22Rv1 (cell line): ENCODE measurements around the gene AAK1.

Experiments
- H3K27ac ChIP-seq: fragments of 450-650 bp; 2 replicates; pipeline ENCODE4 v1.5.1; 2017
- ZFX ChIP-seq: fragments of 450-650 bp; IDR thresholded peaks from 2 replicates; pipeline ENCODE4 v1.6.1; 2017; ENCODE audit warnings: antibody characterized with exemption, borderline replicate concordance
- TF ChIP-seq, protein P1 (sequence below): fragments of 450-650 bp; IDR thresholded peaks from 2 replicates; pipeline ENCODE4 v1.5.1; 2017; ENCODE audit warnings: mild to moderate bottlenecking

AAK1 gene

GRCh38 chr2:69585855-69586555 lies 57.5 kb downstream of the AAK1 start:
- no peak overlapping the region for H3K27ac ChIP-seq
- no peak for TF ChIP-seq ZFX
- TF ChIP-seq, protein P1, sequence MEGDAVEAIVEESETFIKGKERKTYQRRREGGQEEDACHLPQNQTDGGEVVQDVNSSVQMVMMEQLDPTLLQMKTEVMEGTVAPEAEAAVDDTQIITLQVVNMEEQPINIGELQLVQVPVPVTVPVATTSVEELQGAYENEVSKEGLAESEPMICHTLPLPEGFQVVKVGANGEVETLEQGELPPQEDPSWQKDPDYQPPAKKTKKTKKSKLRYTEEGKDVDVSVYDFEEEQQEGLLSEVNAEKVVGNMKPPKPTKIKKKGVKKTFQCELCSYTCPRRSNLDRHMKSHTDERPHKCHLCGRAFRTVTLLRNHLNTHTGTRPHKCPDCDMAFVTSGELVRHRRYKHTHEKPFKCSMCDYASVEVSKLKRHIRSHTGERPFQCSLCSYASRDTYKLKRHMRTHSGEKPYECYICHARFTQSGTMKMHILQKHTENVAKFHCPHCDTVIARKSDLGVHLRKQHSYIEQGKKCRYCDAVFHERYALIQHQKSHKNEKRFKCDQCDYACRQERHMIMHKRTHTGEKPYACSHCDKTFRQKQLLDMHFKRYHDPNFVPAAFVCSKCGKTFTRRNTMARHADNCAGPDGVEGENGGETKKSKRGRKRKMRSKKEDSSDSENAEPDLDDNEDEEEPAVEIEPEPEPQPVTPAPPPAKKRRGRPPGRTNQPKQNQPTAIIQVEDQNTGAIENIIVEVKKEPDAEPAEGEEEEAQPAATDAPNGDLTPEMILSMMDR: no peak

- H3K27ac ChIP-seq: no peak overlapping the region
- TF ChIP-seq ZFX: no peak
- TF ChIP-seq, protein P1: no peak
Observed at GRCh38 chr2:69584127-69584889, 59.2 kb downstream of the AAK1 start.

DNA sequence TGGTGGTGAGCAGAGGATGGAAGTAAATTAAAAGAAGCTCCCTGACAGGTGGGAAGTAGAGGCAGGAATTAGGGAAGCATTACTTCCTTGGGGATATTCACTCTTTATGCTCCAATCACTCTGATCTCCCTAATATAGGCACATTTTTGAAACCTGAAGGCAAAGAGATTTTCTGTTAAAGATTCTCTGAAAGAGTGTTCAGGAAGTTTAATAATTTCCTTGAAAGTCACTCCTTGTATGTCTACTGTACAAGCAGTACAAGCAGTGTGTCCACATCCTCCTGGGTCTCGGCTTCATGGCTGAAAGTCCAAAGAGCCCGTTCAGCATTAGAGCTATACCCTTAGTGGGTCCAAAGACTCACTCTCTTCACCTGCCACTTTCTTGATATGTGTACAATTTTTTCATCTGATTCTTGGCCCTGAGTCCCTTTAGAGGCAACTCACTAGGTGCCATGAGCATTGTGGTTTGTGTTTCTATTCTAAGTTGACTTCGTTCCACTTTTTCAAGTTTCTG lies 60.2 kb downstream of the AAK1 start:
- TF ChIP-seq, protein P1: no peak
- no peak for TF ChIP-seq ZFX
- no peak overlapping the region for H3K27ac ChIP-seq

- no peak for TF ChIP-seq ZFX
- TF ChIP-seq, protein P1: no peak
- H3K27ac ChIP-seq: no peak overlapping the region
Observed at GRCh38 chr2:69582582-69583176, 60.9 kb downstream of the AAK1 start.

DNA sequence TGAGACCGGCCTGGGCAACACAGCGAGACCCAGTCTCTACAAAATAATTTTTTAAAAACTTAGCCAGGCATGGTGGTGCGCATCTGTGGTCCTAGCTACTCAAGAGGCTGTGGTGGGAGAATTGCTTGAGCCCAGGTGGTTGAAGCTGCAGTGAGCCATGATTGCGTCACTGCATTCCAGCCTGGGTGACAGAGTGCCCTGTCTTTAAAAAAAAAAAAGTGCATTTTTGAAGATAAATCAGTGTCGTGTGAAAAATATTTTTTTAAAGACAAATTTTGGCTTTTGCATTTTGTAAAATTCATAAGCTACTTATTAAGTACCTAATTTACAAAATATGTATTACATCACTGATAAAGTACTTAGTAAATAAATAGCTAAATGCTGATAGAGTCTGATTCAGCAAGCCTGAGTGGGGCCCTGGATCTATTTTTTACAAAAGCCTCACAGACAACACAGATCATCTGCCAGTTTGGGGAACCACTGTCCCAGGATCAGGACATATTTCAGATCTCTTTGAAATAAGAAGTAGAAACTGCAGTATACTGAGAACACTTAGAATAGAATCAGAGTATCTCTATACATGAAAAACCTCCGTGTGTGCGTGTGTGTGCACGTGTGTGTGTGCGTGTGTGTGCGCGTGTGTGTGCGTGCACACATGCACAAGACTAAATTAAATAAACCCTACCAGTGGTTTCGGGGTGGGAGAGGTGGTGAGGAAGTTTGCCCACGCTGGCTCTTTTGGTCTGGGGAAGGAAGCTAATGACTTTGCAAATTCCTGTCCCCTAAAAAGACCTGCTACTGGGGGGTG lies 61.6 kb downstream of the AAK1 start:
- H3K27ac ChIP-seq: no peak overlapping the region

GRCh38 chr2:69580486-69580885 lies 63.1 kb downstream of the AAK1 start:
- TF ChIP-seq ZFX: no peak
- TF ChIP-seq, protein P1: no peak
- H3K27ac ChIP-seq: no peak overlapping the region

More for the DNA sequence above, 61.6 kb downstream of the AAK1 start:
- TF ChIP-seq, protein P1: no peak
